Neural cell (in vitro differentiated cells): ENCODE measurements around the gene CHM.

ENCODE experiments used
- CTCF ChIP-seq: fragments of 450-650 bp; IDR thresholded peaks from 2 replicates; pipeline ENCODE4 v1.5.1; 2014; ENCODE audit warnings: antibody characterized with exemption, mild to moderate bottlenecking, moderate library complexity; ENCODE audit not compliant: poor library complexity, severe bottlenecking
- EP300 ChIP-seq: fragments of 450-650 bp; conservative IDR thresholded peaks from 2 replicates; pipeline ENCODE4 v1.6.1; 2014; ENCODE audit warnings: antibody characterized with exemption, mild to moderate bottlenecking, moderate library complexity; ENCODE audit not compliant: poor library complexity, severe bottlenecking
- EZH2 ChIP-seq: fragments of 200-600, 300-800 bp; shearing (Covaris generic), sonication (generic); IDR thresholded peaks from 2 replicates; pipeline ENCODE4 v1.6.1; 2014; ENCODE audit warnings: antibody characterized with exemption, low read length, borderline replicate concordance, mild to moderate bottlenecking; ENCODE audit not compliant: insufficient read depth, poor library complexity, severe bottlenecking
- POLR2AphosphoS5 ChIP-seq: IDR thresholded peaks from 2 replicates; pipeline ENCODE4 v1.6.1; 2012
- REST ChIP-seq: IDR thresholded peaks from 2 replicates; pipeline ENCODE4 v1.6.1; 2012; ENCODE audit warnings: borderline replicate concordance
- SMC3 ChIP-seq: fragments of 450-650 bp; conservative IDR thresholded peaks from 2 replicates; pipeline ENCODE4 v1.6.1; 2014; ENCODE audit warnings: antibody characterized with exemption, mild to moderate bottlenecking, moderate library complexity; ENCODE audit not compliant: poor library complexity
- TAF1 ChIP-seq: IDR thresholded peaks from 2 replicates; pipeline ENCODE4 v1.6.1; 2012; ENCODE audit warnings: low read depth

GRCh38 chrX:85914431-85914830 is 132.9 kb downstream of the CHM start:
- TF ChIP-seq CTCF (no peak), POLR2AphosphoS5 (no peak), EZH2 (no peak), SMC3 (no peak), TAF1 (no peak), REST (no peak), EP300 (no peak)
